SK-N-SH (cell line): ENCODE measurements around the gene EPB41L3. TPM values are rescaled to one million over a fixed set of nuclear protein-coding genes. Genes with fewer than 3 reads are reported as not detected.

Experiments
- CTCF ChIA-PET: fragments of 300-600, 350-600 bp; formaldehyde crosslinking; extraction: SDS; loops from one replicate; lab custom pipeline; 2021; lab: Yijun Ruan, JAX
- POLR2A ChIA-PET: fragments of 350-600 bp; sonication (Branson Sonifier 250); formaldehyde crosslinking; extraction: SDS; loops from one replicate; lab custom pipeline; 2020; ENCODE audit warnings: antibody characterized with exemption, inconsistent platforms; lab: Yijun Ruan, JAX
- DNase-seq: peaks from one replicate; pipeline ENCODE4 v3.0.0; 2012
- H2AFZ ChIP-seq: fragments of 200-600 bp; sonication (generic); 2 replicates; pipeline ENCODE4 v1.8.1; 2016; ENCODE audit warnings: antibody characterized with exemption, mild to moderate bottlenecking, low read depth
- H3F3A ChIP-seq: fragments of 200-600 bp; sonication (generic); replicated peaks from 2 replicates; pipeline ENCODE3; 2016; ENCODE audit warnings: antibody characterized with exemption, mild to moderate bottlenecking; ENCODE audit not compliant: insufficient read depth
- H3K27ac ChIP-seq, 2 experiments: fragments of 200-500 bp in 1 of 2; fragments of 200-600 bp in 1 of 2; sonication (Bioruptor generic) in 1 of 2; sonication (generic), shearing (Covaris generic) in 1 of 2; 2 replicates each; pipeline versions ENCODE4 v1.5.1 to v1.6.1; 2014 to 2016; ENCODE audit warnings: low read depth in 2 of 2, inconsistent platforms in 1 of 2, low read length in 1 of 2, mild to moderate bottlenecking in 1 of 2, mixed read lengths in 1 of 2
- H3K27me3 ChIP-seq: fragments of 200-600 bp; sonication (generic), shearing (Covaris generic); 2 replicates; pipeline ENCODE4 v1.6.1; 2016; ENCODE audit warnings: mixed run types; ENCODE audit not compliant: insufficient read depth
- H3K36me3 ChIP-seq, 2 experiments: fragments of 200-500 bp in 1 of 2; fragments of 200-600 bp in 1 of 2; sonication (Bioruptor generic) in 1 of 2; sonication (generic) in 1 of 2; replicated peaks in 1 of 2; 2 replicates each; pipeline versions ENCODE3 to v1.5.1; 2014 to 2016; ENCODE audit warnings: low read length in 1 of 2, mild to moderate bottlenecking in 1 of 2; ENCODE audit not compliant: insufficient read depth in 2 of 2, control insufficient read depth in 1 of 2
- H3K4me1 ChIP-seq, 2 experiments: fragments of 200-500 bp in 1 of 2; fragments of 200-600 bp in 1 of 2; sonication (Bioruptor generic) in 1 of 2; sonication (generic), shearing (Covaris generic) in 1 of 2; 2 replicates each; pipeline versions ENCODE4 v1.5.1 to v1.6.1; 2014 to 2016; ENCODE audit warnings: low read depth in 1 of 2, low read length in 1 of 2, mixed run types in 1 of 2; ENCODE audit not compliant: insufficient read depth in 2 of 2, control insufficient read depth in 1 of 2
- H3K4me2 ChIP-seq: fragments of 200-600 bp; sonication (generic), shearing (Covaris generic); 2 replicates; pipeline ENCODE4 v1.6.1; 2017; ENCODE audit warnings: mixed run types
- H3K4me3 ChIP-seq, 2 experiments: fragments of 200-500 bp in 1 of 2; fragments of 200-600 bp in 1 of 2; sonication (Bioruptor generic) in 1 of 2; sonication (generic), shearing (Covaris generic) in 1 of 2; 2 replicates each; pipeline versions ENCODE4 v1.5.1 to v1.8.1; 2014 to 2016; ENCODE audit warnings: low read depth in 2 of 2, inconsistent platforms in 1 of 2, low read length in 1 of 2, mild to moderate bottlenecking in 1 of 2, mixed read lengths in 1 of 2, moderate library complexity in 1 of 2
- H3K79me2 ChIP-seq: fragments of 200-600 bp; sonication (generic); 2 replicates; pipeline ENCODE4 v1.8.1; 2017; ENCODE audit warnings: mild to moderate bottlenecking; ENCODE audit not compliant: insufficient read depth
- H3K9ac ChIP-seq: fragments of 200-600 bp; sonication (generic); 2 replicates; pipeline ENCODE4 v1.6.1; 2017; ENCODE audit warnings: mixed run types
- H3K9me2 ChIP-seq: fragments of 200-600 bp; sonication (generic); 2 replicates; pipeline ENCODE4 v1.6.1; 2017; ENCODE audit warnings: mixed run types
- H3K9me3 ChIP-seq: fragments of 200-600 bp; sonication (generic); 2 replicates; pipeline ENCODE4 v1.6.1; 2017; ENCODE audit warnings: mixed run types, mild to moderate bottlenecking, moderate library complexity
- H4K20me1 ChIP-seq: fragments of 200-600 bp; sonication (generic); 2 replicates; pipeline ENCODE4 v1.6.1; 2017; ENCODE audit warnings: mild to moderate bottlenecking, mixed run types; ENCODE audit not compliant: insufficient read depth
- CHD2 ChIP-seq: fragments of 150-350 bp; IDR thresholded peaks from 2 replicates; pipeline ENCODE4 v1.6.1; 2018; ENCODE audit warnings: low read length; ENCODE audit not compliant: partially characterized antibody
- ELF1 ChIP-seq: IDR thresholded peaks from 2 replicates; pipeline ENCODE4 v1.4.0; 2012
- EP300 ChIP-seq, 2 experiments: IDR thresholded peaks; 2 replicates each; pipeline versions ENCODE4 v1.4.0 to v1.6.1; 2012; ENCODE audit warnings: borderline replicate concordance in 1 of 2, low read depth in 1 of 2, low read length in 1 of 2
- EZH2phosphoT487 ChIP-seq: fragments of 200-600 bp; sonication (generic); IDR thresholded peaks from 2 replicates; pipeline ENCODE4 v1.6.1; 2017; ENCODE audit warnings: low read depth, mixed run types, mild to moderate bottlenecking, antibody characterized with exemption, moderate library complexity, borderline replicate concordance
- FOSL2 ChIP-seq: IDR thresholded peaks from 2 replicates; pipeline ENCODE4 v1.4.0; 2012; ENCODE audit warnings: low read depth, mild to moderate bottlenecking, moderate library complexity, borderline replicate concordance
- GABPA ChIP-seq: IDR thresholded peaks from 2 replicates; pipeline ENCODE4 v1.4.0; 2012; ENCODE audit warnings: low read depth, mild to moderate bottlenecking
- MEF2A ChIP-seq: IDR thresholded peaks from 2 replicates; pipeline ENCODE4 v1.4.0; 2012; ENCODE audit warnings: low read depth, borderline replicate concordance
- MXI1 ChIP-seq: IDR thresholded peaks from 2 replicates; pipeline ENCODE4 v1.6.1; 2012; ENCODE audit warnings: mild to moderate bottlenecking, low read depth, low read length, improper control_type of control experiment
- NFIC ChIP-seq: IDR thresholded peaks from 2 replicates; pipeline ENCODE4 v1.4.0; 2012; ENCODE audit warnings: borderline replicate concordance
- RCOR1 ChIP-seq: fragments of 150-350 bp; IDR thresholded peaks from 2 replicates; pipeline ENCODE4 v1.6.1; 2017; ENCODE audit warnings: antibody characterized with exemption, low read length
- RFX5 ChIP-seq: IDR thresholded peaks from 2 replicates; pipeline ENCODE4 v1.6.1; 2012; ENCODE audit warnings: mild to moderate bottlenecking, improper control_type of control experiment, low read length
- RXRA ChIP-seq: IDR thresholded peaks from 2 replicates; pipeline ENCODE4 v1.4.0; 2012; ENCODE audit warnings: low read depth, mild to moderate bottlenecking, borderline replicate concordance
- TEAD4 ChIP-seq: IDR thresholded peaks from 2 replicates; pipeline ENCODE4 v1.4.0; 2012; ENCODE audit warnings: mild to moderate bottlenecking, borderline replicate concordance; ENCODE audit not compliant: insufficient read depth
- WGBS: methylation state at CpG from one replicate; pipeline ENCODE4 v1.1.6; 2017; ENCODE audit warnings: low lambda C conversion rate; 5-methylcytosine and 5-hydroxymethylcytosine counted together
- polyA plus RNA-seq, 3 experiments: library from polyadenylated mRNA; depleted of rRNA; stranded (reverse); fragments of >200 nt; gene quantifications; 2 replicates each; pipeline ENCODE4 v1.2.3, GENCODE V29; 2012
- TF ChIP-seq, protein P1 (sequence below): IDR thresholded peaks from 2 replicates; pipeline ENCODE4 v1.4.0; 2012; ENCODE audit warnings: low read depth
- TF ChIP-seq, protein P2 (sequence below): fragments of 150-350 bp; IDR thresholded peaks from 2 replicates; pipeline ENCODE4 v1.6.1; 2016; ENCODE audit warnings: mild to moderate bottlenecking, low read depth, low read length
- TF ChIP-seq, protein P3 (sequence below): fragments of 200-600 bp; sonication (generic); IDR thresholded peaks from 2 replicates; pipeline ENCODE4 v1.6.1; 2017; ENCODE audit warnings: antibody characterized with exemption, mild to moderate bottlenecking, moderate library complexity

Gene EPB41L3
- polyA plus RNA-seq, 1 of the 3 experiments (the other 2 are of a cell fraction) = 0.15 TPM

DNA sequence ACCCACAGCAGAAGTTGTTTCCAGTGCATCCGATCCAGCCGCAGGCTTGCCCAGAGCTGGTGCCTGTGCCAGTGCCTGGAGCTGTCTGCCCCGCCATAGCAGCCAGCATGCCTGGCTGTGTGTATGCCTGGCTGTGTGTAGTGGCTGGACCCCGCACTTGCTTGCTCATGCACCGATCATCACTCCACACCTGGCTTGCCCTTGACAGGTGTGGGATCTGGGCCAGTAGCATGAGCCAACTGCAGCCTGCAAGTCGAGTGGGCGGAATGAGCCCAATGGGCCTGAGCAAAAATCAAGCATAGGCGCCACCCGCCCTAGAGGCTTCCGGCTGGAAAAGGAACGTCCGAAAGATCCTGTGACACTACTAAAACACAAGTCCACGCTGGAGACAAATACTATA lies 74.5 kb downstream of the EPB41L3 start:
- Histone ChIP-seq H3F3A (no peaks in the 10 kb centered on the region), H3K27ac (no peak overlapping the region), H3K36me3 (no peaks in the 10 kb centered on the region), H3K79me2 (no peaks in the 10 kb centered on the region), H3K4me2 (no peak overlapping the region), H3K9me2 (no peaks in the 10 kb centered on the region), H2AFZ (no peak overlapping the region), H3K4me1 (no peaks in the 10 kb centered on the region), H3K27me3 (no peaks in the 10 kb centered on the region)
- DNase-seq = no peak
- POLR2A ChIA-PET = no interaction called here
- WGBS = 38% methylated on average over 12 of the region's 13 CpGs
- TF ChIP-seq RFX5 = no peak
- TF ChIP-seq RXRA = no peak
- TF ChIP-seq, all 33 proteins: peak for 0
- H4K20me1 ChIP-seq = no peaks in the 10 kb centered on the region
- no peaks in the 10 kb centered on the region for H3K9me3 ChIP-seq
- H3K4me3 ChIP-seq = no peak overlapping the region
- no peak overlapping the region for H3K9ac ChIP-seq
- CTCF ChIA-PET = interaction anchor here (1.2 kb wide), 1 partner anchor 12 kb away, joined by 3 read pairs; no protein-coding TSS in a partner anchor

DNA sequence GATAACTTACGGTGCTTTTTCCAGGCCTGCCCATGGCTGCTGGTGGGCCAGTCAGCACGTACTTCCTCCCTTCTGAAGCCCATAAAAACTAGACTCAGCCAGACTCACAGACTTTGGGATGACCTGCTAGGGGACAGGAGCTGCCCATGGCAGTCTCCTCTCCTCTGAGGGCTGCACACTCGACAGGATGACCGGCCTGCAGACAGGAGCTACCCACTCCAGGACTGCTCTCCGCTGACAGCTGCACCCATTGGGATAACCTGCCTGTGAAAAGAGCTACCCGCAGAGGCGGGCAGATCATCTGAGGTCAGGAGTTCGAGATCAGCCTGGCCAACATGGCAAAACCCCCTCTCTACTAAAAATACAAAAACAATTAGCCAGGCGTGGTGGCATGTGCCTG lies 75.4 kb downstream of the EPB41L3 start:
- Histone ChIP-seq H3K9ac (no peak overlapping the region), H3K4me3 (no peak overlapping the region), H3K79me2 (no peaks in the 10 kb centered on the region), H3K27me3 (no peaks in the 10 kb centered on the region), H3F3A (no peaks in the 10 kb centered on the region), H3K9me2 (no peaks in the 10 kb centered on the region), H3K27ac (no peak overlapping the region), H3K36me3 (no peaks in the 10 kb centered on the region), H3K4me2 (no peak overlapping the region), H3K9me3 (no peaks in the 10 kb centered on the region), H4K20me1 (no peaks in the 10 kb centered on the region), H3K4me1 (no peaks in the 10 kb centered on the region), H2AFZ (no peak overlapping the region)
- TF ChIP-seq, protein P1, sequence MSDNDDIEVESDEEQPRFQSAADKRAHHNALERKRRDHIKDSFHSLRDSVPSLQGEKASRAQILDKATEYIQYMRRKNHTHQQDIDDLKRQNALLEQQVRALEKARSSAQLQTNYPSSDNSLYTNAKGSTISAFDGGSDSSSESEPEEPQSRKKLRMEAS = no peak
- TF ChIP-seq, protein P2, sequence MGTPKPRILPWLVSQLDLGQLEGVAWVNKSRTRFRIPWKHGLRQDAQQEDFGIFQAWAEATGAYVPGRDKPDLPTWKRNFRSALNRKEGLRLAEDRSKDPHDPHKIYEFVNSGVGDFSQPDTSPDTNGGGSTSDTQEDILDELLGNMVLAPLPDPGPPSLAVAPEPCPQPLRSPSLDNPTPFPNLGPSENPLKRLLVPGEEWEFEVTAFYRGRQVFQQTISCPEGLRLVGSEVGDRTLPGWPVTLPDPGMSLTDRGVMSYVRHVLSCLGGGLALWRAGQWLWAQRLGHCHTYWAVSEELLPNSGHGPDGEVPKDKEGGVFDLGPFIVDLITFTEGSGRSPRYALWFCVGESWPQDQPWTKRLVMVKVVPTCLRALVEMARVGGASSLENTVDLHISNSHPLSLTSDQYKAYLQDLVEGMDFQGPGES = no peak
- TF ChIP-seq RCOR1 (no peak), FOSL2 (no peak), TEAD4 (no peak), ELF1 (no peak)
- ChIA-PET CTCF (interaction anchor here (1.2 kb wide), 1 partner anchor 11 kb away, joined by 3 read pairs; no protein-coding TSS in a partner anchor), POLR2A (no interaction called here)
- DNase-seq = no peak
- 39% methylated on average over 6 of the region's 9 CpGs for WGBS

DNA sequence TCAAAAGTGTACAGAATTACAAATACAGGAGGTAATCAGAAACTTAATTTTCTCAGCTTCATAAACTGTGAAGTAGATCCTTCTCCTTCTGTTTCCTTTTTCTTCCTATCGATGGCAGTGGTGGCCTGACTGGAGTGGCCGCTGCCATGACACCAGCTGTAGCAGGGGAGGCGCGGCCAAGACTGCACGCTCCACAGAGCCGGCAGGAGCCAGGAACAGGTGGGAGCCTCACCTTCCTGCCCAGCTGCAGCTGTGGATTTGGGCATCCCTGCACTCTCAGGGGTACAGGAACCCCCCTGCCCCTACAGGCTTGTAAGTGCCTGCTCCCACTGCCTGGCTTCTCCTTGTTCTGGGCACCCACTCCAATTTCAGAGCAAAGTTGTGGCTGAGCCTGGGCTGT lies 76.1 kb downstream of the EPB41L3 start:
- no peaks in the 10 kb centered on the region for H3K9me3 ChIP-seq
- ChIA-PET CTCF (no interaction called here), POLR2A (no interaction called here)
- no peak overlapping the region for H3K9ac ChIP-seq
- H3K4me1 ChIP-seq = no peaks in the 10 kb centered on the region
- no peak for DNase-seq
- WGBS = 21% methylated on average over 4 of the region's 6 CpGs
- no peaks in the 10 kb centered on the region for H3F3A ChIP-seq
- H4K20me1 ChIP-seq = no peaks in the 10 kb centered on the region
- TF ChIP-seq NFIC = no peak
- no peak for TF ChIP-seq GABPA
- TF ChIP-seq MEF2A = no peak
- no peak for TF ChIP-seq MXI1
- TF ChIP-seq CHD2 = no peak
- TF ChIP-seq ELF1 = no peak
- TF ChIP-seq EP300 (IDR thresholded peaks at IDR 0.05; ENCODE audit: borderline replicate concordance in 1 of 2, low read depth in 1 of 2, low read length in 1 of 2) = no peak
- TF ChIP-seq, protein P3, sequence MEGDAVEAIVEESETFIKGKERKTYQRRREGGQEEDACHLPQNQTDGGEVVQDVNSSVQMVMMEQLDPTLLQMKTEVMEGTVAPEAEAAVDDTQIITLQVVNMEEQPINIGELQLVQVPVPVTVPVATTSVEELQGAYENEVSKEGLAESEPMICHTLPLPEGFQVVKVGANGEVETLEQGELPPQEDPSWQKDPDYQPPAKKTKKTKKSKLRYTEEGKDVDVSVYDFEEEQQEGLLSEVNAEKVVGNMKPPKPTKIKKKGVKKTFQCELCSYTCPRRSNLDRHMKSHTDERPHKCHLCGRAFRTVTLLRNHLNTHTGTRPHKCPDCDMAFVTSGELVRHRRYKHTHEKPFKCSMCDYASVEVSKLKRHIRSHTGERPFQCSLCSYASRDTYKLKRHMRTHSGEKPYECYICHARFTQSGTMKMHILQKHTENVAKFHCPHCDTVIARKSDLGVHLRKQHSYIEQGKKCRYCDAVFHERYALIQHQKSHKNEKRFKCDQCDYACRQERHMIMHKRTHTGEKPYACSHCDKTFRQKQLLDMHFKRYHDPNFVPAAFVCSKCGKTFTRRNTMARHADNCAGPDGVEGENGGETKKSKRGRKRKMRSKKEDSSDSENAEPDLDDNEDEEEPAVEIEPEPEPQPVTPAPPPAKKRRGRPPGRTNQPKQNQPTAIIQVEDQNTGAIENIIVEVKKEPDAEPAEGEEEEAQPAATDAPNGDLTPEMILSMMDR = no peak
- no peak for TF ChIP-seq TEAD4
- no peak for TF ChIP-seq EZH2phosphoT487
- H3K36me3 ChIP-seq = no peaks in the 10 kb centered on the region
- H3K9me2 ChIP-seq = no peaks in the 10 kb centered on the region
- no peak overlapping the region for H2AFZ ChIP-seq
- H3K27ac ChIP-seq = no peak overlapping the region
- H3K4me2 ChIP-seq = no peak overlapping the region
- no peak overlapping the region for H3K4me3 ChIP-seq
- H3K27me3 ChIP-seq = no peaks in the 10 kb centered on the region
- H3K79me2 ChIP-seq = no peaks in the 10 kb centered on the region
